Erythroblast (primary cell): ENCODE results near the gene AOAH.

Experiments used
- DNase-seq, 2 experiments: peaks; one replicate each; lab custom pipeline; 2025; lab: John Stamatoyannopoulos, UW
- GATA1 ChIP-seq: IDR thresholded peaks from 2 replicates; pipeline ENCODE4 v1.6.1; 2011; ENCODE audit warnings: low read depth, mild to moderate bottlenecking, control low read depth, low read length, moderate library complexity
- POLR2A ChIP-seq: IDR thresholded peaks from 2 replicates; pipeline ENCODE4 v1.6.1; 2011; ENCODE audit warnings: mild to moderate bottlenecking, low read length

The AOAH gene

GRCh38 chr7:36691983-36692382, 32.3 kb downstream of the AOAH start:
- no peak for DNase-seq
- TF ChIP-seq GATA1 (no peak), POLR2A (no peak)

- TF ChIP-seq GATA1 (no peak), POLR2A (no peak)
- no peak for DNase-seq
These were observed 33.6 kb downstream of the AOAH start for GRCh38 chr7:36690514-36691187.

- DNase-seq, result no peak
- no peak for TF ChIP-seq POLR2A
These were observed 34.3 kb downstream of the AOAH start for GRCh38 chr7:36690041-36690440.

- TF ChIP-seq POLR2A, result no peak
- no peak for TF ChIP-seq GATA1
- DNase-seq, result no peak
These were observed 37.8 kb downstream of the AOAH start for GRCh38 chr7:36686499-36686898.

GRCh38 chr7:36684954-36685353, 39.3 kb downstream of the AOAH start:
- no peak for DNase-seq
- TF ChIP-seq GATA1 (no peak), POLR2A (no peak)

- TF ChIP-seq POLR2A (no peak), GATA1 (no peak)
- DNase-seq, result no peak
These were observed 40.5 kb downstream of the AOAH start for GRCh38 chr7:36683695-36684357.

- TF ChIP-seq GATA1 (no peak), POLR2A (no peak)
- no peak for DNase-seq
These were observed 41.2 kb downstream of the AOAH start for GRCh38 chr7:36683111-36683510.

GRCh38 chr7:36682102-36682501, 42.2 kb downstream of the AOAH start:
- TF ChIP-seq POLR2A, result no peak
- DNase-seq, result no peak

- TF ChIP-seq POLR2A (no peak), GATA1 (no peak)
- no peak for DNase-seq
These were observed 46.4 kb downstream of the AOAH start for GRCh38 chr7:36677769-36678437.

- no peak for TF ChIP-seq GATA1
- no peak for TF ChIP-seq POLR2A
- no peak for DNase-seq
These were observed 50.6 kb downstream of the AOAH start for GRCh38 chr7:36673703-36674102.

GRCh38 chr7:36671432-36671829, 52.9 kb downstream of the AOAH start:
- DNase-seq, result no peak
- TF ChIP-seq GATA1 (no peak), POLR2A (no peak)

- no peak for TF ChIP-seq POLR2A
- no peak for TF ChIP-seq GATA1
- peak; percentile 59 to 77 for DNase-seq
These were observed 53.5 kb downstream of the AOAH start for GRCh38 chr7:36670585-36671431.

- no peak for DNase-seq
- TF ChIP-seq POLR2A, result no peak
- TF ChIP-seq GATA1, result no peak
These were observed 55.5 kb downstream of the AOAH start for GRCh38 chr7:36668750-36669149.
